Measurements from ENCODE around the gene ITIH2. TPM values are rescaled to one million over a fixed set of nuclear protein-coding genes. Genes with fewer than 3 reads are reported as not detected.
"Not testable (repeated sequence)": the region's sequence is repeated elsewhere in the genome, so short reads cannot be mapped to it uniquely, and the experiment has no call there.

Gene ITIH2, protein sequence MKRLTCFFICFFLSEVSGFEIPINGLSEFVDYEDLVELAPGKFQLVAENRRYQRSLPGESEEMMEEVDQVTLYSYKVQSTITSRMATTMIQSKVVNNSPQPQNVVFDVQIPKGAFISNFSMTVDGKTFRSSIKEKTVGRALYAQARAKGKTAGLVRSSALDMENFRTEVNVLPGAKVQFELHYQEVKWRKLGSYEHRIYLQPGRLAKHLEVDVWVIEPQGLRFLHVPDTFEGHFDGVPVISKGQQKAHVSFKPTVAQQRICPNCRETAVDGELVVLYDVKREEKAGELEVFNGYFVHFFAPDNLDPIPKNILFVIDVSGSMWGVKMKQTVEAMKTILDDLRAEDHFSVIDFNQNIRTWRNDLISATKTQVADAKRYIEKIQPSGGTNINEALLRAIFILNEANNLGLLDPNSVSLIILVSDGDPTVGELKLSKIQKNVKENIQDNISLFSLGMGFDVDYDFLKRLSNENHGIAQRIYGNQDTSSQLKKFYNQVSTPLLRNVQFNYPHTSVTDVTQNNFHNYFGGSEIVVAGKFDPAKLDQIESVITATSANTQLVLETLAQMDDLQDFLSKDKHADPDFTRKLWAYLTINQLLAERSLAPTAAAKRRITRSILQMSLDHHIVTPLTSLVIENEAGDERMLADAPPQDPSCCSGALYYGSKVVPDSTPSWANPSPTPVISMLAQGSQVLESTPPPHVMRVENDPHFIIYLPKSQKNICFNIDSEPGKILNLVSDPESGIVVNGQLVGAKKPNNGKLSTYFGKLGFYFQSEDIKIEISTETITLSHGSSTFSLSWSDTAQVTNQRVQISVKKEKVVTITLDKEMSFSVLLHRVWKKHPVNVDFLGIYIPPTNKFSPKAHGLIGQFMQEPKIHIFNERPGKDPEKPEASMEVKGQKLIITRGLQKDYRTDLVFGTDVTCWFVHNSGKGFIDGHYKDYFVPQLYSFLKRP
- total RNA-seq (ENCODE audit: low replicate concordance) = 0.09 TPM in 1 of 2 replicates, not detected in the other

DNA sequence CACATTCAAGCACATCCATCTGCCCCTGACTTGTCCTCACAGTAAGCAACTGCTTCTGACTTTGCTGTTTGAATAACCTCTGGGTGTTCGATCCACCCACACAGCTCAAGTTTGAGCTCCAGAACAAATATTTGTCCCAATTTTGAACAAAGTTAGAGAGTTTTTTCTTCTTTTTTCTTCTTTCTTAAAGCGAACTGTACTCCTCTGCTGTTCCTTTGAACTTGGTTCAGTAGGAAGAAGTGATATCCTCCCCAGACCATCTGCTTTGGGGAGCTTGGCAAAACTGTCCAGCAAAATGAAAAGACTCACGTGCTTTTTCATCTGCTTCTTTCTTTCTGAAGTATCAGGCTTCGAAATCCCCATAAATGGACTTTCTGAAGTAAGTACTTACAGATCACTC lies at the start of gene ITIH2:
Gene ITIH2, plus strand, starts transcription at position 177 of the 400 bp plus-strand sequence. Its CDS starts 119 bp downstream, at position 296.
- DNase-seq (ENCODE audit: low read depth) = no peak
- H3K4me3 ChIP-seq (ENCODE audit: low read depth, low read length) = no peak within 1 kb of the TSS
- TF ChIP-seq, protein P1, sequence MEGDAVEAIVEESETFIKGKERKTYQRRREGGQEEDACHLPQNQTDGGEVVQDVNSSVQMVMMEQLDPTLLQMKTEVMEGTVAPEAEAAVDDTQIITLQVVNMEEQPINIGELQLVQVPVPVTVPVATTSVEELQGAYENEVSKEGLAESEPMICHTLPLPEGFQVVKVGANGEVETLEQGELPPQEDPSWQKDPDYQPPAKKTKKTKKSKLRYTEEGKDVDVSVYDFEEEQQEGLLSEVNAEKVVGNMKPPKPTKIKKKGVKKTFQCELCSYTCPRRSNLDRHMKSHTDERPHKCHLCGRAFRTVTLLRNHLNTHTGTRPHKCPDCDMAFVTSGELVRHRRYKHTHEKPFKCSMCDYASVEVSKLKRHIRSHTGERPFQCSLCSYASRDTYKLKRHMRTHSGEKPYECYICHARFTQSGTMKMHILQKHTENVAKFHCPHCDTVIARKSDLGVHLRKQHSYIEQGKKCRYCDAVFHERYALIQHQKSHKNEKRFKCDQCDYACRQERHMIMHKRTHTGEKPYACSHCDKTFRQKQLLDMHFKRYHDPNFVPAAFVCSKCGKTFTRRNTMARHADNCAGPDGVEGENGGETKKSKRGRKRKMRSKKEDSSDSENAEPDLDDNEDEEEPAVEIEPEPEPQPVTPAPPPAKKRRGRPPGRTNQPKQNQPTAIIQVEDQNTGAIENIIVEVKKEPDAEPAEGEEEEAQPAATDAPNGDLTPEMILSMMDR (IDR thresholded peaks at IDR 0.05; ENCODE audit: insufficient read depth, low read length) = no peak

DNA sequence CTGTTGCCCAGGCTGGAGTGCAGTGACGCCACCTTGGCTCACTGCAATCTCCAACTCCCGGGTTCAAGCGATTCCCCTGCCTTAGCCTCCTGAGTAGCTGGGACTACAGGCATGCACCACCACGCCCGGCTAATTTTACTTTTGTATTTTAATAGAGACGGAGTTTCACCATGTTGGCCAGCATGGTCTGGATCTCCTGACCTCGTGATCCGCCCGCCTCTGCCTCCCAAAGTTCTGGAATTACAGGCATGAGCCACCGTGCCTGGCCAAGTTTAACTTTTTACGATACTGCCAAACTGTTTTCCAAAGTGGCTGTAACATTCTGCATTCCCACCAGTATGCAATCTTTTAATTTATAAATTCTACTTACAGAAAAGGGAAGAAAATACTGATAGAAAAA lies 46.0 kb upstream of the ITIH2 start:
- DNase-seq (ENCODE audit: low read depth) = not testable (repeated sequence)

DNA sequence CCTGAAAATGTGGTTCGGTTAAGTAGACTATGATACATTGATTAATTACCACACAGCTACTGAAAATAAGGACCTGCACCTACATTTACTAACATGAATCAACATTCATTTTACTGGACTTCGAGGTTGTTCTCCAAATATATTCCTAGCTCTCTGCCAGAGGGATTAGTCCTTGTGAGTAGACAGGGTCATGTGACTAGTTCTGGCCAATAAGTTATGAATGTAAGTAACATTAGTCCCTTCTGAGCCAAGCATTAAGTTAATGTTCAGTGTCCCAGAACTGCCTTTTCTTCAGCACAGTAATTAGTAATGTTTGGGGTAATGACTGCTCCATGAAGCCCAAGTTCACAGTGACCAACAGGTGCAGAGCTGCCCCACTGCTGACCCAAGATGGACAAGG lies 45.6 kb upstream of the ITIH2 start:
- DNase-seq (ENCODE audit: low read depth) = no peak
- TF ChIP-seq, protein P1 (IDR thresholded peaks at IDR 0.05; ENCODE audit: insufficient read depth, low read length) = no peak
- H3K4me3 ChIP-seq (ENCODE audit: low read depth, low read length) = no peak overlapping the region

More for the DNA sequence above, 46.0 kb upstream of the ITIH2 start:
- H3K4me3 ChIP-seq (ENCODE audit: low read depth, low read length) = not testable (repeated sequence)

DNA sequence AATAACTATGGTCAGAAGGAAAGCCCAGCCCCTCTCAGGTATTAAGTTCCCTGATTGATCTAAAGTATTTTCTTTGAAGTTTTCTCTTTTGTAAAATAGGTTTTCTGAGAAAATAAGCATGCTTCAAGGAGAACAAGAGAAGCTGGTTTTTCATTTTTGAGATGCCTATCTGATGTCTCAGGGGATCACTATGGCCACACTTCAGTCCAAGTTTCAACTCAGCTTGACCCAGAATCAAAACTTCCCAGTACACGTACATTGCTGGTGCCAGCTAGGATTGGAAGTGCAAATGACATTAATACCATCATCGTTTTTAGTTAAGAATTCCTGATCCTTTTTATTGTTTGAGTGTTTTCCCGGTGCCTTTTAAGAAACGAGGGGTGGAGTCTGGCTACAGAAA lies 43.6 kb upstream of the ITIH2 start:
- no peak overlapping the region for H3K4me3 ChIP-seq (ENCODE audit: low read depth, low read length)
- peak; percentile 4 for DNase-seq (ENCODE audit: low read depth)
- TF ChIP-seq, protein P1 (IDR thresholded peaks at IDR 0.05; ENCODE audit: insufficient read depth, low read length) = no peak

DNA sequence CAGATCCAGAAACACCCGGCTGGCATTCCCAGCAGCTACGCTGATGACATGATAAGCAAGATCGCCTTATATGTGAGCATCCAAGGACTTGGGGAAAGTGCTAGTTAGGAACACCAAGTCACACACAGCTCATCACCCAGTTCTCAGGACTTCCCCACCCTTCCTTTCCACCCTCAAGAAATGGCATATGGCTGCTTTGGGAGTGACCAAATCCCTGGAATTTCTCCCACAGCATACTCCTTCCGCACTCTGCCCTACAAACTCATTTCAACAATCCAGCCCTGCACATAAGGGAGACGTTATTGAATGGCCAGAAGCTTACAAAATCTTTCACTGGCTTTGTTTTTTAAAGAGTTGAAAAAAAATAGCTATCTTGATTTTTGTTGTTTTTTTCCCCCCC lies 40.6 kb upstream of the ITIH2 start:
- TF ChIP-seq, protein P1 (IDR thresholded peaks at IDR 0.05; ENCODE audit: insufficient read depth, low read length) = no peak
- no peak for DNase-seq (ENCODE audit: low read depth)
- H3K4me3 ChIP-seq (ENCODE audit: low read depth, low read length) = no peak overlapping the region

DNA sequence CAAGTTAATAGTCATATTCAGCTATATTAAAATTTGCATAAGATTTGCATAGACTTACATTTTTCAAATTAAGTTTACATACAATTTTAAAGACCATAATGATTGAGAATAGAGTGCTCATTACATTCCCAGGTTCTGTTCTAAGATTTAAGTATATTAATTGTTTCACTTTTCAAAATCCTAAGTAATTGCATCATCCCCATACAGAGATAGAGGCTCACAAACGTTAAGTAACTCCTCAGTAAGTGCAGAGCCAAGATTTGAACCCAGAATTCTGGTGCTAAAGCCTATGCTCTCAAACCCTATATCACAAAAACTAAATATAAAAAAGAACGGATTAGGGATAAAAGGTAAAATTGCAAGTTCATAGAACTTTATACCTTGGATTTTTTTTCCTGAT lies 38.4 kb upstream of the ITIH2 start:
- TF ChIP-seq, protein P1 (IDR thresholded peaks at IDR 0.05; ENCODE audit: insufficient read depth, low read length) = no peak
- H3K4me3 ChIP-seq (ENCODE audit: low read depth, low read length) = no peak overlapping the region

DNA sequence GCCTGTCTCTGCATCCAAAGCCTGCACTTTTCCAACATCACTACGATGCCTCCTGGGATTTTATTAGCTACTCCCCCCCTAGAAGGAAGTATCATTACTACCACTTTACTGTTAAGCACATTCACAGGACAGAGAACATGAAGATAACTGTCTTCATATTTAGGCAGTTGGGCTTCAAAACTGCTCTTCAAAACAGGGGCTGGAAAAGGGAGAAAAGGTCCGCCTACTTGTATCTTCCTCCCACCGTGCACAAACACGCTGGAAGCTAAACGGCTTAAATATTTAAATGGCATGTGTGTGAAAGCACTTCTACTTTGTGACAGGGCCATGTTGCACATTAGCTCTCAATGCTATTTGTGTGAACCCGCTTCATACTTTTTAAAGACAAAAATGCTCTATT lies 37.3 kb upstream of the ITIH2 start:
- no peak overlapping the region for H3K4me3 ChIP-seq (ENCODE audit: low read depth, low read length)
- DNase-seq (ENCODE audit: low read depth) = no peak
- TF ChIP-seq, protein P1 (IDR thresholded peaks at IDR 0.05; ENCODE audit: insufficient read depth, low read length) = no peak

More for the DNA sequence above, 38.4 kb upstream of the ITIH2 start:
- no peak for DNase-seq (ENCODE audit: low read depth)
